Spleen (tissue), 11 donors: ENCODE data around the gene CAMK2N2. TPM values are rescaled to one million over a fixed set of nuclear protein-coding genes. Genes with fewer than 3 reads are reported as not detected.

ENCODE experiments used
- DNase-seq: peaks from one replicate; pipeline ENCODE4 v3.0.0-alpha.2; 2020
- H3K27ac ChIP-seq, 8 donors: fragments of 200-600 bp; sonication (generic) in 7 of 8; 1 replicate in 4 of 8; 2 replicates in 4 of 8; pipeline versions ENCODE4 v1.5.0 to v1.8.0; 2016 to 2021; ENCODE audit warnings: inconsistent platforms in 4 of 8, mild to moderate bottlenecking in 4 of 8, moderate library complexity in 1 of 8
- H3K27me3 ChIP-seq, 7 donors: fragments of 200-600 bp; sonication (generic) in 6 of 7; replicated peaks in 1 of 7; 1 replicate in 4 of 7; 2 replicates in 3 of 7; pipeline versions ENCODE4 v1.5.0 to v1.8.0; 2016 to 2021; ENCODE audit warnings: inconsistent platforms in 3 of 7, mild to moderate bottlenecking in 1 of 7
- H3K36me3 ChIP-seq, 6 donors: fragments of 200-600 bp; sonication (generic) in 5 of 6; 1 replicate in 4 of 6; 2 replicates in 2 of 6; pipeline versions ENCODE4 v1.5.0 to v1.8.0; 2016 to 2021; ENCODE audit warnings: inconsistent platforms in 2 of 6
- H3K4me1 ChIP-seq, 6 donors: fragments of 200-600 bp; sonication (generic) in 5 of 6; 1 replicate in 3 of 6; 2 replicates in 3 of 6; pipeline versions ENCODE4 v1.5.0 to v1.8.0; 2016 to 2021; ENCODE audit warnings: inconsistent platforms in 3 of 6
- H3K4me3 ChIP-seq, 8 donors: fragments of 200-600 bp; sonication (generic) in 7 of 8; 1 replicate in 4 of 8; 2 replicates in 4 of 8; pipeline versions ENCODE4 v1.5.0 to v1.8.0; 2016 to 2021; ENCODE audit warnings: inconsistent platforms in 4 of 8, mild to moderate bottlenecking in 4 of 8, moderate library complexity in 2 of 8
- H3K9me3 ChIP-seq, 8 donors: fragments of 200-600 bp; sonication (generic) in 7 of 8; 1 replicate in 4 of 8; 2 replicates in 4 of 8; pipeline versions ENCODE4 v1.5.0 to v1.8.0; 2016 to 2021; ENCODE audit warnings: inconsistent platforms in 4 of 8
- CTCF ChIP-seq, 11 experiments: fragments of 200-600 bp in 7 of 11; fragments of 450-650 bp in 4 of 11; sonication (generic) in 4 of 11; IDR thresholded peaks in 8 of 11; conservative IDR thresholded peaks in 3 of 11; 1 replicate in 7 of 11; 2 replicates in 4 of 11; pipeline versions ENCODE4 v1.4.0 to v1.8.0; 2016 to 2021; ENCODE audit warnings: antibody characterized with exemption in 11 of 11, inconsistent platforms in 4 of 11, mild to moderate bottlenecking in 1 of 11
- POLR2A ChIP-seq, 3 donors: fragments of 450-650 bp; IDR thresholded peaks; one replicate each; pipeline ENCODE4 v1.5.1; 2017; ENCODE audit warnings: antibody characterized with exemption in 3 of 3, mild to moderate bottlenecking in 1 of 3
- POLR2AphosphoS5 ChIP-seq, 3 donors: sonication (generic); formaldehyde crosslinking; IDR thresholded peaks; one replicate each; pipeline ENCODE4 v1.5.1; 2017; ENCODE audit warnings: antibody characterized with exemption in 3 of 3
- WGBS, 5 donors: extraction: QIAGEN DNeasy Blood & Tissue Kit in 3 of 5; methylation state at CpG; one replicate each; pipeline versions ENCODE4 v1.1.5 to v1.1.7; 2013 to 2018; 5-methylcytosine and 5-hydroxymethylcytosine counted together
- intact Hi-C: fragments of 100-400 bp; cut with DNase I; formaldehyde crosslinking; loops from one replicate; pipeline ENCODE4 v1.15.0; 2023; ENCODE audit warnings: low total_unique reads
- polyA plus RNA-seq, 3 donors: library from polyadenylated mRNA; stranded (reverse); fragments of 200-250 nt; gene quantifications; one replicate each; pipeline ENCODE4 v1.2.1, GENCODE V29; 2013
- total RNA-seq, 7 donors: library from RNA; depleted of rRNA in 3 of 7; stranded (reverse); fragments of >200 nt in 3 of 7; fragmentation: NEBNext Ultra II Directional in 4 of 7; extraction: Animal tissue kit (Norgen Biotek cat#: 25700) in 4 of 7; gene quantifications; one replicate each; pipeline versions ENCODE4 v1.1.0 to v1.2.1, GENCODE V29; 2016 to 2021
- donor health status: healthy with polysubstance abuse.
- donor health status: DM: no; HTN: no; CAD: no; lungs with moderate emphysema.
- donor health status: DM: no; HTN: no; CAD: no.
- donor health status: Bipolar disorder and iron deficiency.
- donor health status: healthy.
- donor health status: DM: no; HTN: no; CAD: no.
- donor health status: DM: yes; HTN: yes; CAD: no.

Gene CAMK2N2
- total and polyA plus RNA-seq, 10 donors = 0.08 to 0.35 TPM; not detected in 8

GRCh38 chr3:184262764-184263179 lies 1.4 kb upstream of the CAMK2N2 start:
- 14 to 23% (median 18%) methylated on average over 15 of the region's 15 CpGs for WGBS, 5 donors
- H3K27ac ChIP-seq = no peak overlapping the region
- H3K9me3 ChIP-seq = peaks cover 0 to 5% (median 0%) of the 10 kb centered on the region in 8 donors
- intact Hi-C loops = no loop called here
- TF ChIP-seq CTCF (IDR thresholded peaks at IDR 0.05 in 8 of 11, conservative IDR thresholded peaks at IDR 0.05 in 3 of 11) (no peak), POLR2A (IDR thresholded peaks at IDR 0.05) (no peak), POLR2AphosphoS5 (IDR thresholded peaks at IDR 0.05) (no peak)
- H3K36me3 ChIP-seq = peaks cover 0 to 12% (median 2%) of the 10 kb centered on the region in 6 donors
- peaks cover 17 to 39% (median 32%) of the 10 kb centered on the region in 6 donors for H3K4me1 ChIP-seq
- no peak for DNase-seq
- peak overlapping the region in 2 of 8 donors; percentile 54 to 75 for H3K4me3 ChIP-seq
- H3K27me3 ChIP-seq = peaks cover 3 to 93% (median 55%) of the 10 kb centered on the region in 7 donors

- TF ChIP-seq POLR2AphosphoS5 (IDR thresholded peaks at IDR 0.05) = no peak
- TF ChIP-seq POLR2A (IDR thresholded peaks at IDR 0.05) = no peak
- TF ChIP-seq CTCF (IDR thresholded peaks at IDR 0.05 in 8 of 11, conservative IDR thresholded peaks at IDR 0.05 in 3 of 11) = no peak
- 3 to 5% (median 4%) methylated on average over 59 to 66 of the region's 66 CpGs for WGBS, 5 donors
- Histone ChIP-seq H3K36me3 (peaks cover 0 to 17% (median 2%) of the 10 kb centered on the region in 6 donors), H3K9me3 (peaks cover 0 to under 1% (median 0%) of the 10 kb centered on the region in 8 donors), H3K27ac (no peak overlapping the region), H3K27me3 (peaks cover 3 to 87% (median 55%) of the 10 kb centered on the region in 7 donors), H3K4me1 (peaks cover 17 to 39% (median 32%) of the 10 kb centered on the region in 6 donors), H3K4me3 (peak overlapping the region; percentile 34 to 75 (median 54))
- DNase-seq = no peak
- intact Hi-C loops = no loop called here
Observed at GRCh38 chr3:184261854-184262763, 756 bp upstream of the CAMK2N2 start.

- intact Hi-C loops = no loop called here
- no peak for DNase-seq
Observed at GRCh38 chr3:184260724-184261269, 556 bp downstream of the CAMK2N2 start.

More at GRCh38 chr3:184260724-184261269, 556 bp downstream of the CAMK2N2 start:
- no peak for TF ChIP-seq POLR2AphosphoS5 (IDR thresholded peaks at IDR 0.05)
- peak in 1 of 11 experiments; percentile 9 for TF ChIP-seq CTCF (IDR thresholded peaks at IDR 0.05 in 8 of 11, conservative IDR thresholded peaks at IDR 0.05 in 3 of 11)
- TF ChIP-seq POLR2A (IDR thresholded peaks at IDR 0.05) = no peak
- WGBS, 5 donors = 1 to 2% (median 1%) methylated on average over 26 to 49 of the region's 49 CpGs
- Histone ChIP-seq H3K27me3 (peaks cover 3 to 76% (median 55%) of the 10 kb centered on the region in 7 donors), H3K4me1 (peaks cover 17 to 39% (median 32%) of the 10 kb centered on the region in 6 donors), H3K4me3 (peak overlapping the region; percentile 34 to 75 (median 54)), H3K36me3 (peaks cover 0 to 17% (median 2%) of the 10 kb centered on the region in 6 donors), H3K27ac (peak overlapping the region in 2 of 8 donors; percentile 13 to 24), H3K9me3 (no peaks in the 10 kb centered on the region)
